ENCODE measurements around the gene RAB4B.

Gene RAB4B

GRCh38 chr19:40777937-40778705, at the start of gene RAB4B (continued):
- no peak for TF ChIP-seq ZNF292 (tag by site-specific recombination; IDR thresholded peaks at IDR 0.05; ENCODE audit: borderline replicate concordance, low read depth)
- TF ChIP-seq PRDM1 (tag by site-specific recombination; IDR thresholded peaks at IDR 0.05) = no peak
- no peak for TF ChIP-seq ZNF302 (tag by site-specific recombination; IDR thresholded peaks at IDR 0.05; ENCODE audit: low read depth)
- TF ChIP-seq, protein P1, sequence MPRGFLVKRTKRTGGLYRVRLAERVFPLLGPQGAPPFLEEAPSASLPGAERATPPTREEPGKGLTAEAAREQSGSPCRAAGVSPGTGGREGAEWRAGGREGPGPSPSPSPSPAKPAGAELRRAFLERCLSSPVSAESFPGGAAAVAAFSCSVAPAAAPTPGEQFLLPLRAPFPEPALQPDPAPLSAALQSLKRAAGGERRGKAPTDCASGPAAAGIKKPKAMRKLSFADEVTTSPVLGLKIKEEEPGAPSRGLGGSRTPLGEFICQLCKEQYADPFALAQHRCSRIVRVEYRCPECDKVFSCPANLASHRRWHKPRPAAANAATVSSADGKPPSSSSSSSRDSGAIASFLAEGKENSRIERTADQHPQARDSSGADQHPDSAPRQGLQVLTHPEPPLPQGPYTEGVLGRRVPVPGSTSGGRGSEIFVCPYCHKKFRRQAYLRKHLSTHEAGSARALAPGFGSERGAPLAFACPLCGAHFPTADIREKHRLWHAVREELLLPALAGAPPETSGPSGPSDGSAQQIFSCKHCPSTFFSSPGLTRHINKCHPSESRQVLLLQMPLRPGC (tag by site-specific recombination; IDR thresholded peaks at IDR 0.05) = no peak
- no peak for TF ChIP-seq ZNF416 (tag by site-specific recombination; IDR thresholded peaks at IDR 0.05)
- TF ChIP-seq ZBTB21 (tag by site-specific recombination; IDR thresholded peaks at IDR 0.05) = peak; percentile 27
- TF ChIP-seq ZFP69B (tag by site-specific recombination; IDR thresholded peaks at IDR 0.05) = peak; percentile 85; the same call in 1 of the 2 replicates
- TF ChIP-seq ZNF391 (tag by site-specific recombination; IDR thresholded peaks at IDR 0.05; ENCODE audit: borderline replicate concordance, low read depth) = no peak; the same call in 1 of the 2 replicates
- no peak; the same call in 1 of the 2 replicates for TF ChIP-seq YY1 (tag by site-specific recombination; IDR thresholded peaks at IDR 0.05)
- TF ChIP-seq ZNF610 (tag by site-specific recombination; IDR thresholded peaks at IDR 0.05; ENCODE audit: borderline replicate concordance) = peak; percentile 92
- no peak for TF ChIP-seq ZNF707 (tag by site-specific recombination; IDR thresholded peaks at IDR 0.05)
- TF ChIP-seq ZNF473 (tag by site-specific recombination; IDR thresholded peaks at IDR 0.05) = no peak
- peak; percentile 95 for TF ChIP-seq ZNF335 (tag by site-specific recombination; conservative IDR thresholded peaks at IDR 0.05)
- TF ChIP-seq ZNF843 (tag by site-specific recombination; IDR thresholded peaks at IDR 0.05) = no peak; the same call in 1 of the 2 replicates
- TF ChIP-seq SETDB1 (IDR thresholded peaks at IDR 0.05; ENCODE audit: insufficient read length, low read length) = no peak
- TF ChIP-seq SP3 (tag by site-specific recombination; IDR thresholded peaks at IDR 0.05) = peak; percentile 100
- TF ChIP-seq, protein P2, sequence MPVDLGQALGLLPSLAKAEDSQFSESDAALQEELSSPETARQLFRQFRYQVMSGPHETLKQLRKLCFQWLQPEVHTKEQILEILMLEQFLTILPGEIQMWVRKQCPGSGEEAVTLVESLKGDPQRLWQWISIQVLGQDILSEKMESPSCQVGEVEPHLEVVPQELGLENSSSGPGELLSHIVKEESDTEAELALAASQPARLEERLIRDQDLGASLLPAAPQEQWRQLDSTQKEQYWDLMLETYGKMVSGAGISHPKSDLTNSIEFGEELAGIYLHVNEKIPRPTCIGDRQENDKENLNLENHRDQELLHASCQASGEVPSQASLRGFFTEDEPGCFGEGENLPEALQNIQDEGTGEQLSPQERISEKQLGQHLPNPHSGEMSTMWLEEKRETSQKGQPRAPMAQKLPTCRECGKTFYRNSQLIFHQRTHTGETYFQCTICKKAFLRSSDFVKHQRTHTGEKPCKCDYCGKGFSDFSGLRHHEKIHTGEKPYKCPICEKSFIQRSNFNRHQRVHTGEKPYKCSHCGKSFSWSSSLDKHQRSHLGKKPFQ (tag by site-specific recombination; IDR thresholded peaks at IDR 0.05) = no peak
- TF ChIP-seq, protein P3, sequence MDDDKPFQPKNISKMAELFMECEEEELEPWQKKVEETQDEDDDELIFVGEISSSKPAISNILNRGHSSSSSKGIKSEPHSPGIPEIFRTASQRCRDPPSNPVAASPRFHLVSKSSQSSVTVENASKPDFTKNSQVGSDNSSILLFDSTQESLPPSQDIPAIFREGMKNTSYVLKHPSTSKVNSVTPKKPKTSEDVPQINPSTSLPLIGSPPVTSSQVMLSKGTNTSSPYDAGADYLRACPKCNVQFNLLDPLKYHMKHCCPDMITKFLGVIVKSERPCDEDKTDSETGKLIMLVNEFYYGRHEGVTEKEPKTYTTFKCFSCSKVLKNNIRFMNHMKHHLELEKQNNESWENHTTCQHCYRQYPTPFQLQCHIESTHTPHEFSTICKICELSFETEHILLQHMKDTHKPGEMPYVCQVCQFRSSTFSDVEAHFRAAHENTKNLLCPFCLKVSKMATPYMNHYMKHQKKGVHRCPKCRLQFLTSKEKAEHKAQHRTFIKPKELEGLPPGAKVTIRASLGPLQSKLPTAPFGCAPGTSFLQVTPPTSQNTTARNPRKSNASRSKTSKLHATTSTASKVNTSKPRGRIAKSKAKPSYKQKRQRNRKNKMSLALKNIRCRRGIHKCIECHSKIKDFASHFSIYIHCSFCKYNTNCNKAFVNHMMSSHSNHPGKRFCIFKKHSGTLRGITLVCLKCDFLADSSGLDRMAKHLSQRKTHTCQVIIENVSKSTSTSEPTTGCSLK (tag by site-specific recombination; IDR thresholded peaks at IDR 0.05) = no peak
- TF ChIP-seq, protein P4, sequence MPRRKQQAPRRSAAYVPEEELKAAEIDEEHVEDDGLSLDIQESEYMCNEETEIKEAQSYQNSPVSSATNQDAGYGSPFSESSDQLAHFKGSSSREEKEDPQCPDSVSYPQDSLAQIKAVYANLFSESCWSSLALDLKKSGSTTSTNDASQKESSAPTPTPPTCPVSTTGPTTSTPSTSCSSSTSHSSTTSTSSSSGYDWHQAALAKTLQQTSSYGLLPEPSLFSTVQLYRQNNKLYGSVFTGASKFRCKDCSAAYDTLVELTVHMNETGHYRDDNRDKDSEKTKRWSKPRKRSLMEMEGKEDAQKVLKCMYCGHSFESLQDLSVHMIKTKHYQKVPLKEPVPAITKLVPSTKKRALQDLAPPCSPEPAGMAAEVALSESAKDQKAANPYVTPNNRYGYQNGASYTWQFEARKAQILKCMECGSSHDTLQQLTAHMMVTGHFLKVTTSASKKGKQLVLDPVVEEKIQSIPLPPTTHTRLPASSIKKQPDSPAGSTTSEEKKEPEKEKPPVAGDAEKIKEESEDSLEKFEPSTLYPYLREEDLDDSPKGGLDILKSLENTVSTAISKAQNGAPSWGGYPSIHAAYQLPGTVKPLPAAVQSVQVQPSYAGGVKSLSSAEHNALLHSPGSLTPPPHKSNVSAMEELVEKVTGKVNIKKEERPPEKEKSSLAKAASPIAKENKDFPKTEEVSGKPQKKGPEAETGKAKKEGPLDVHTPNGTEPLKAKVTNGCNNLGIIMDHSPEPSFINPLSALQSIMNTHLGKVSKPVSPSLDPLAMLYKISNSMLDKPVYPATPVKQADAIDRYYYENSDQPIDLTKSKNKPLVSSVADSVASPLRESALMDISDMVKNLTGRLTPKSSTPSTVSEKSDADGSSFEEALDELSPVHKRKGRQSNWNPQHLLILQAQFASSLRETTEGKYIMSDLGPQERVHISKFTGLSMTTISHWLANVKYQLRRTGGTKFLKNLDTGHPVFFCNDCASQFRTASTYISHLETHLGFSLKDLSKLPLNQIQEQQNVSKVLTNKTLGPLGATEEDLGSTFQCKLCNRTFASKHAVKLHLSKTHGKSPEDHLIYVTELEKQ (tag by site-specific recombination; IDR thresholded peaks at IDR 0.05; ENCODE audit: borderline replicate concordance) = no peak
- TF ChIP-seq ZNF701 (tag by site-specific recombination; IDR thresholded peaks at IDR 0.05) = no peak
- no peak for TF ChIP-seq ZNF48 (tag by site-specific recombination; IDR thresholded peaks at IDR 0.05)
- no peak for TF ChIP-seq ZNF571 (tag by site-specific recombination; IDR thresholded peaks at IDR 0.05)
- TF ChIP-seq ZNF426 (tag by site-specific recombination; IDR thresholded peaks at IDR 0.05) = no peak
- no peak for TF ChIP-seq ZNF155 (tag by site-specific recombination; IDR thresholded peaks at IDR 0.05)
- TF ChIP-seq ZNF112 (tag by site-specific recombination; IDR thresholded peaks at IDR 0.05) = no peak
- TF ChIP-seq ZSCAN23 (tag by site-specific recombination; IDR thresholded peaks at IDR 0.05) = no peak
- peak; percentile 87 for TF ChIP-seq ZIC2 (tag by site-specific recombination; IDR thresholded peaks at IDR 0.05)
- peak; percentile 62; the same call in 1 of the 2 replicates for TF ChIP-seq ZXDB (tag by site-specific recombination; IDR thresholded peaks at IDR 0.05)
- TF ChIP-seq ZNF677 (tag by site-specific recombination; IDR thresholded peaks at IDR 0.05) = no peak
- no peak for TF ChIP-seq ZNF488 (tag by site-specific recombination; IDR thresholded peaks at IDR 0.05)
- TF ChIP-seq ZBTB8A (tag by site-specific recombination; IDR thresholded peaks at IDR 0.05) = no peak; the same call in 1 of the 2 replicates
- TF ChIP-seq ZNF37A (tag by site-specific recombination; IDR thresholded peaks at IDR 0.05) = no peak
